Measurements from ENCODE around the gene LAT.
"Not testable (repeated sequence)": the region's sequence is repeated elsewhere in the genome, so short reads cannot be mapped to it uniquely, and the experiment has no call there.

Gene LAT

DNA sequence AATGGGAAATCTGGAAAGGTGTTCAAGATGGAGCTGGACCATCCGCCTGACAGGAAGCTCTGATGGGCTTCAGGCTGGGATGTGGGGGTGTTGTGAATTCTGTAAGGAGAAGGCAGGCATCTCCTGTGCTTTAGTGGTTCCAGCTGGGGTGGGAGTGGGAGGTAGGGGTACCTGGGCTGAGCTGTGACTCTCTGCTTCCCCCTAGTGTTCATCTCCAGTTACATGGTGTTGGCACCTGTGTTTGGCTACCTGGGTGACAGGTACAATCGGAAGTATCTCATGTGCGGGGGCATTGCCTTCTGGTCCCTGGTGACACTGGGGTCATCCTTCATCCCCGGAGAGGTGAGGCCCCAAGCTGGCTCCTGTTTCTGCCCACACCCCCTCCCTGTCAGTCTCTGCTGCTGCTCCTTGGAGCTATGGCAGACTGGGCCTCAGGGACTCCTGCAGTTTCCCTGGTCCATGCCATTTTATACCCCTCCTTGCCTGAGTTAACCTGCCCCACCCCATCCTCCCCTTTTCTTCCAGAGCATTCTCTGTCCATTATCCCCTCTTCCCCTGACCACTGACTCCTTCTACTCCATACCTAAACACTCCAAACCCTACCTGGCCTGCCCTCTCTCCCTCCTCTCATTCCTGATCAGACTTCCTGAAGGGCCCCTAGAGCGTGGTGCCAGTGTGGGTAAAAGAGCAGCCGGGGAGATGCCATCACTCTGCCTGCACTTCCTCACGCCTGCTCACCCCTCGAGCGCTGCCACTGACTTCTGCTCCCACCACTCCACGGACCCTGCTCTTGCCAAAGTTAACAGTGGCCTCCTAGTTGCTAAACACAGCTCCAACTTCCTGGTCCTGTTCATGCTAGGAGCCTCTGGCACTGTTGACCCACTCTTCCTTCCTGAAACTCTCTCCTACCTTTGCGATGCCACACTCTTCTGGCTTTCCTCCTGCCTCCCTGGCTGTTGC lies 6.9 kb upstream of the LAT start:
- no peak for DNase-seq

DNA sequence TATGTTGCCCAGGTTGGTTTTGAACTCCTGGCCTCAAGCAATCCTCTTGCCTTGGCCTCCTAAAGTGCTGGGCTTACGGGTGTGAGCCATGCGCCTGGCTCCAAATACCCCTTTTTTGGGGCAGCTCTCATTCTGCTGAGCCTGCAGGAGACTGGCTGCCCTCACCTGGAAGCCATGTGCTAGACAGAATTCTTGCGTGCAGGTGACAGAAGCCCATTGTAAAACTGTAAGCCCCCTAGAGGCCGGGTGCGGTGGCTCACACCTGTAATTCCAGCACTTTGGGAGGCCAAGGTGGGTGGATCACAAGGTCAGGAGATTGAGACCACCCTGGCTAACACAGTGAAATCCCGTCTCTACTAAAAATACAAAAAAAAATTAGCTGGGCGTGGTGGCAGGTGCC lies 4.5 kb upstream of the LAT start:
- not testable (repeated sequence) for DNase-seq

DNA sequence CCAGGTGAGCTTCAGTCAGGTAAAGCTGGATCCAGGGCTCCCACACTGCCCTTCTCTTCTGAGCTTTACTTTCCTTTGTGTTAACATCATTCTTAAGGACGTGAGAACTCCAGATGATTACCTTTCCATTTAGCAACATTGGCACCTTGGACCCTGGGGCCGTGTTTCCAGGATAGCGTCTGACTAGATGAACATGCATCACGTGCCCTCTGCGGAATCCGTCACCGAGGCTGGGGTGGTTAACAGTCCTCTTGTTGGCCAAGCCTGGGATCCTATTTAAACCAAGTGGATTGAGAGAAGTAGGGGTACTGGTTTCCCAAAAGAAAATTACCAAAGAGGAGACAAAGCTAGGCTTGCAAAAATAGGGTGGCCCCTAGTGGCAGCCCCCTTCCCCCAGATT lies 3.9 kb upstream of the LAT start:
- DNase-seq, result no peak

DNA sequence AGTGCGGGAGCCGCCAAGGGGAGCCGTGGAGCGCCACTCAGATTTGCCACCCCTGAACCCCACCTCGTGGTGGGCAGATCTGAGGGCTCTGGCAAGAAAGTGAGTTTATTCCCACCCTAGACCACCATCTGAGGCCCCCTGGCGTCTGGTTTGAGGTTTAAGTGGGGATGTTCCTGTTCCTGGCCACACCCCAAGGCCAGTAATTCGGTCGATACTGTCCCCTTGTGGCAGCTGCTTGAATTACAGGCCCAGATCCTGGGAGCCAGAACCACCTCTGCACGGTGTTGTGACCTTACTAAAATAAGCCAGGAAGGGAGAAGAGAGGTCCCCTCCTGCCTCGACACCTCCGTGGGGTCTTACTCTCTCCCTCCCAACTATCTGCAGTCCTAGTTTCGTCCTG lies 3.3 kb upstream of the LAT start:
- DNase-seq, result no peak

DNA sequence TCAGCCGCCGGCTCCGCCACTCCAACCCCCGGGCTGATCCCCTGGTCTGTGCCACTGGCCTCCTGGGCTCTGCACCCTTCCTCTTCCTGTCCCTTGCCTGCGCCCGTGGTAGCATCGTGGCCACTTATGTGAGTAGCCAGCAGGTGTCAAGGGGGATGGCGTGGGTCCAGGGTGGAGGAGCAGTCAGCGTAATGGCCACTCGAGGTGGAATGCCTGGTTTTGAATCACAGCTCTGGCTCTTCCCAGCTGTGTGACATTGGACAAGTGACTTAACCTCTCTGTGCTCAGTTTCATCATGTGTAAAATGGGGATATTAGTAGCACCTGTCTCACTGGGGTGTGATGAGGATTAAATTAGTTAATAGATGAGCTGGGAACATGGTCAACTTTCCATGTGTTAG lies 2.4 kb upstream of the LAT start:
- no peak for DNase-seq

DNA sequence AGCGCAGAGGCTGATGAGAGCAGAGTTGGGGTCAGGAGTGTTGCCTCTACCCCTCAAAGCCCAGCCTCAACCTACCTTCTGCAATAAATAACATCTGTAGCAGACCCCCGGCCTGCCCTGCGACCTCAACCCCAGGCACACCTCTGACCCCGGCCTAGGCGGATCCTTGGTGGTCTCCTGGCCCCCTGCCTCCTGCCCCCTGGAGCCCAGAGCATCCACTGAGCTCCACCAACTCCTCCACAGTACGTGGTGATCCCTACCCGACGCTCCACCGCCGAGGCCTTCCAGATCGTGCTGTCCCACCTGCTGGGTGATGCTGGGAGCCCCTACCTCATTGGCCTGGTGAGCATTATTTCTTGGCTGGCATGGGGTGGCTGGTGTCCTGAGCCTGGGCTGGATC lies 1.9 kb upstream of the LAT start:
- no peak for DNase-seq

DNA sequence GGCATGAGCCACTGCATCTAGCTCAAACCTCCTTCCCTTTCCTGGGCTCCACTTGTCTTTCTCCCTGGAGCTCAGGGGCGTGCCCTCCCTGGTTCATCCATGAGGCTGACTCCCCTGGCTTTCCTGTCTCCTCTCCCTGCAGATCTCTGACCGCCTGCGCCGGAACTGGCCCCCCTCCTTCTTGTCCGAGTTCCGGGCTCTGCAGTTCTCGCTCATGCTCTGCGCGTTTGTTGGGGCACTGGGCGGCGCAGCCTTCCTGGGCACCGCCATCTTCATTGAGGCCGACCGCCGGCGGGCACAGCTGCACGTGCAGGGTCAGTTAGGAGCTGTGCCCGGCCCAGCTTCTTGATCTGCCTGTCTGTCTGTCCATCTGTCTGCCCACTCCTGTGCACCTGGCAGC lies 1.2 kb upstream of the LAT start:
- no peak for DNase-seq

DNA sequence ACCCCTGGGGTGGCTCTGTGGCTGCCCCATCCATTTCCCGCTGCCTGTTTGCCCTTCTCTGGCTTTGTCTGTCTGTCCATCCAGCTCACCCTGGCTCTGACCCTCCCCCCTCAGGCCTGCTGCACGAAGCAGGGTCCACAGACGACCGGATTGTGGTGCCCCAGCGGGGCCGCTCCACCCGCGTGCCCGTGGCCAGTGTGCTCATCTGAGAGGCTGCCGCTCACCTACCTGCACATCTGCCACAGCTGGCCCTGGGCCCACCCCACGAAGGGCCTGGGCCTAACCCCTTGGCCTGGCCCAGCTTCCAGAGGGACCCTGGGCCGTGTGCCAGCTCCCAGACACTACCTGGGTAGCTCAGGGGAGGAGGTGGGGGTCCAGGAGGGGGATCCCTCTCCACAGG lies 761 bp upstream of the LAT start:
- no peak for DNase-seq

DNA sequence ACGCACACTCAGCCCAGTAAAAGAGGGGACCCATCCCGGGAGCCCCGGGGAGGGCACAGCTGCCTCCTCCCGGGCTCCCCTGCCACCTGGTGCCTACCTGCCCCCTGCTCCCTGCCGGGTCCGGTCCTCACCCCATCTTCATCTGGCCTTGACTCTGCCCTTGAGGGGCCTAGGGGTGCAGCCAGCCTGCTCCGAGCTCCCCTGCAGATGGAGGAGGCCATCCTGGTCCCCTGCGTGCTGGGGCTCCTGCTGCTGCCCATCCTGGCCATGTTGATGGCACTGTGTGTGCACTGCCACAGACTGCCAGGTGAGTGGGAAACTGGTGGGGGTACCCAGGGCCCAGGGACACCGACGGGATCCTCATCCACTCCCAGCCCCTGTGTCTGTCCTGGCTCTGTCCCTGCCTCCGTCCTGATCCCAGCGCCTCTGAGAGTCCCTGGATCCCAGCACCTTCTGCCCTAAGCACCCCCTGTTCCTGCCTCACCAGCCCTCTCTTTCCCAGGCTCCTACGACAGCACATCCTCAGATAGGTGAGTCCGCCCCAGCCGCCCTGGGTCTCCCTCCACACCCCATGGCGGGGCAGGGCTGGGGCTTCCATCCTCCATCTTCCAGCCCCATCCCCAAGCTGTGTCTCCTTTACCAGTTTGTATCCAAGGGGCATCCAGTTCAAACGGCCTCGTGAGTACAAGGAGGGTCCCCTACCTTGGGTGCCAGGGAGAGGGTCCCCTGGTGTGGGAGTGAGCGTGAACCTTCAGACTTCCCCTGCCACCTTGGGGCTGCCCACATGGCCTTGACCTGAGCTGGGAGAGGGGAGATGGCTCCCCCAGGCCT lies 574 bp downstream of the LAT start:
- no peak for DNase-seq

DNA sequence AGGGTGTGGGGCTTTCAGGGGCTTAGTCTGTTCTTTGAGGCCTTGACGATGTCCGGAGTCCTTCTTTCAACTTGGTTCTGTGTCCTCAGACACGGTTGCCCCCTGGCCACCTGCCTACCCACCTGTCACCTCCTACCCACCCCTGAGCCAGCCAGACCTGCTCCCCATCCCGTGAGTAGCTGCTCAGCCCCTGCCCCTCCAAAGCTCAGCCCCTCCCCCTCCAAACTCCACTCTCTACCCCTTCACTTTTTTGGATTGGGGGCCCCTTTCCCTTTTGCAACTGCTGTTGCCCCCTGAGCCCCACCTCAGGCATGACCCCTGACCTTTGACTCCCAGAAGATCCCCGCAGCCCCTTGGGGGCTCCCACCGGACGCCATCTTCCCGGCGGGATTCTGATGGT lies 1.2 kb downstream of the LAT start:
- DNase-seq, result no peak

DNA sequence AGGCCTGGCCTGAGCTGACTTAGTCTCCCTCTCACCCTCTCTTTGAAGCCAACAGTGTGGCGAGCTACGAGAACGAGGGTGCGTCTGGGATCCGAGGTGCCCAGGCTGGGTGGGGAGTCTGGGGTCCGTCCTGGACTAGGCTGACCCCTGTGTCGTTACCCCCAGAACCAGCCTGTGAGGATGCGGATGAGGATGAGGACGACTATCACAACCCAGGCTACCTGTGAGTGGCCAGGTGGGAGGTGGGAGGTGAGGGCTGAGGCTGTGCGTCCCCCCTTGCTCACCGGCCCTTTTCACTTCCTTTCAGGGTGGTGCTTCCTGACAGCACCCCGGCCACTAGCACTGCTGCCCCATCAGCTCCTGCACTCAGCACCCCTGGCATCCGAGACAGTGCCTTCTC lies 1.6 kb downstream of the LAT start:
- DNase-seq, result no peak

DNA sequence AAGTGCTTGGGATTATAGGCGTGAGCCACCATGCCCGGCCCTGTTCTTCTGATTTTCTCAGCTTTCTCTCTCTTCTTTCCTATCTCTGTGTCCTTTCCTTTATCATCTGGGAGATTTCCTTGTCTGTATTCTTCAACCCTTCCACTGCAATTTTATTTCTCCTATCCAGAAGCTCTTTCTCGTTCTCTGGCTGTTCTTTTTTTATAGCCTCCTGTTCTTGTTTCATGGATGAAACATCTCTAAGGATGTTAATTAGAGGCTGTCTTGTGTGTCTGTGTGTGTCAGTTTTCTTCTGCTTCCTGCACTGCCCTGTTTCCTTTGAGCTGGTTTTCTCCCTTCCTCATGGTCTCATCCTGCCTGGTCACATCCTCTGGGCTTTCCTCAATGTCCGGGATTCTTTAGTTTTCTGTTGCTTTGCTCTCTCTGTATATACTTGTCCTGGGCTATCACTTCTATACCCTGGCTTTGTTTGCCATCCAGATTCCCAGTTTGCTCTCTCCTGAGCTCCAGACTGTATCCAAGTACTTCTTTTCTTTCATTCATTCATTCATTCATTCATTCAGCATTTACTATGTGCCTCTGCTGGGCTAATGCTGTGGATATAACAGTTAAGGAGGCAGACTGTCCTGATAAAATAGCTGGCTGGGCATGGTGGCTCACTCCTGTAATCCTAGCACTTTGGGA lies 2.5 kb downstream of the LAT start:
- no peak for DNase-seq

DNA sequence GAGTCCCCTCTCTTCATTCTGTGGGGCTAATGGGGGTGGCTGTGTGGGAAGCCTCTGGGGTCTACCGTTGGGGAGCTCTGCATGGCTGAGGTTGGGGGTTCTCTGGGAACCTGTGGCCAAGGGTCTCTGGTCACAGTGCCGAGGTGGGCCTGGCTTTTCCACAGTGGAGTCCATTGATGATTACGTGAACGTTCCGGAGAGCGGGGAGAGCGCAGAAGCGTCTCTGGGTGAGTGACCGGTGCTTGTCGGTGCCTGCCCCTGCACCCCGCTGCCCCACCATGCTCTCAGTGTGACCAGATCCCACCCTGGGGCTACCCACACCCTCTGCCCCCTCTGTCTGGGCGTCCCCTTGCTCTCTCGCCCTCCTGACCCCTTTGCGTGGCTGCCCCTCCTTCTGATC lies 4.5 kb downstream of the LAT start:
- DNase-seq, result no peak

DNA sequence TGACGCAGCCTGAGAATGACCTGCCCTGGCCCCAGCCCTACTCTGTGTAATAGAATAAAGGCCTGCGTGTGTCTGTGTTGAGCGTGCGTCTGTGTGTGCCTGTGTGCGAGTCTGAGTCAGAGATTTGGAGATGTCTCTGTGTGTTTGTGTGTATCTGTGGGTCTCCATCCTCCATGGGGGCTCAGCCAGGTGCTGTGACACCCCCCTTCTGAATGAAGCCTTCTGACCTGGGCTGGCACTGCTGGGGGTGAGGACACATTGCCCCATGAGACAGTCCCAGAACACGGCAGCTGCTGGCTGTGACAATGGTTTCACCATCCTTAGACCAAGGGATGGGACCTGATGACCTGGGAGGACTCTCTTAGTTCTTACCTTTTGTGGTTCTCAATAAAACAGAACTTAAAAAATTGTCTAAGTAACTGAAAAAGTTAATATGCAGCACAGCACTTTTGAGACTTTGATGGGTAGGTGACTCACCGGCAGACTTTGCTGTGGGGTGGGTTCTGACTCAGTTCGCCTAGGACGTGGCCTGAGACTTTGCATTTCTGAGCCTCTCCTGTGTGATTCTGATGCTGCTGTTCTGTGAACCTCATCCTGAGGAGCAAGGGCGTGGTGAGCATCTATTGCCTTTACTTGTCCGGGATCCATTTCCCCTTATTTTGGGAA lies 5.7 kb downstream of the LAT start:
- DNase-seq, result no peak

DNA sequence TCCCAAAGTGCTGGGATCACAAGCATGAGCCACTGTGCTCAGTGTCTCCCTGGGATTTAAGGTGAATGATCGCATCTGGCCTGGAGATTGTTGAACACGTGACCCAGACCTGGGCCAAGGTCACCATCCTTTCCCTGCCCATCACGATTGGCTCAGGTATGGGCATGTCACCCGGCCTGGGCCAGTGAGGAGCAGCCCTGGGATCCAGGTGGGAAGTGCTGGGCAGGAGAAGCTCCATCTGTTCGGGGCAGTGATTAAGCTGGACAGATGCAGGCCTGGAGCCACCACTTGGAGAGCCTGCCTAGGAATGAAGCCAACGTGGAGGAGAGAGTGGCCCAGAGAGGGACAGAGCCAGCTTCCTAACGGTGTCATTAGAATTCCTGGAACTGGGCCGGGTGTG lies 6.8 kb downstream of the LAT start:
- no peak for DNase-seq

DNA sequence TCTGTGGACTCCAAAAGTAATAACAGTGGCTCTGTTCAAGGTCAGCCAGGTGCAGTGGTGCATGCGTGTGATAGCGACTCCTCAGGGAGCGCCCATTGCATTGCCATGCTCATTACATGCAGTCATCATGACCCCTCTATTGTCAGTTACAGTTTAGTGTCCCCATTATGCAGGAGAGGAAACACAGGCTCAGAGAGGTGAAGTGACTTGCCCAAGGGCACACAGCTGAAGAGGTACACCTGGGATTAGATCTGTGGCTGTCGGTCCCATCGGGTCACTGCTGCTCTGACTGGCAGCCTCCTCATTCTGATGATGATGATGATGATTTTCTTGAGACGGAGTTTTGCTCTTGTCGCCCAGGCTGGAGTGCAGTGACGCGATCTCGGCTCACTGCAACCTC lies 7.6 kb downstream of the LAT start:
- no peak for DNase-seq

DNA sequence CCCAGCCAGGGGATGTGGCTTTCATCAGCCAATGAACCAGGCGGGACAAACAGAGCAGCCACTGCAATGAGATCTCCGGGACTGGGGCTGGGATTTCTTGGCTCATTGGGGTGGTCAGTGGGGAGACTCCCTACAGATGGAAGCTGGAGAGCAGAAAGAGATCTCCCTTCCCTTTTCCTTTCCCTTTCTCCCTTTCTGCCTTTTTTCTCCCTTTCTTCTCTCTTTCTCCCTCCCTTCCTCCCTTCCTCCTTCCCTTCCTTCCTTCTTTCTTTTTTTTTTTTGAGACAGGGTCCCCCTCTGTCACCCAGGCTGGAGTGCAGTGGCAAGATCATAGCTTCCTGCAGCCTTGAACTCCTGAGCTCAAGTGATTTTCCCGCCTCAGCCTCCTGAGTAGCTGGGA lies 14.0 kb downstream of the LAT start:
- no peak for DNase-seq

DNA sequence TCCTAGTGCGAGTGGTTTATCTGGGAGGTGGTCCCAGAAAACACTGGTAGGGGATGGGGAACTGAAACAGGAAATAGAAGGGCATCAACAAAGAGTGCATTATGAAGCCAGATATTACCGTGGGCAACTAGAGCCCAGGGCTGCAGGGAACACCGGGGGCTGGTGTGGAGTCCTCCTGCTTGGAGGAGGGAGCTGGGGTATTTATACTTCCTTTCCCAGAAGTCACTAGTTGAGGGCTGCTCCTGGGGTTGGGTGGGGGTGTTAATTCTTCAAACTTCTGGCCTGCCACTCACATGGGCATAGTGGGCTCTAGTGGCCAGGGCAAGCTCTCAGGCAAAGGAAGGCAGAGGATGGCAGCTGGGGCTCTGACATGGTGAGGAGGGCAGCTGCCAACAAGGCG lies 14.7 kb downstream of the LAT start:
- no peak for DNase-seq

DNA sequence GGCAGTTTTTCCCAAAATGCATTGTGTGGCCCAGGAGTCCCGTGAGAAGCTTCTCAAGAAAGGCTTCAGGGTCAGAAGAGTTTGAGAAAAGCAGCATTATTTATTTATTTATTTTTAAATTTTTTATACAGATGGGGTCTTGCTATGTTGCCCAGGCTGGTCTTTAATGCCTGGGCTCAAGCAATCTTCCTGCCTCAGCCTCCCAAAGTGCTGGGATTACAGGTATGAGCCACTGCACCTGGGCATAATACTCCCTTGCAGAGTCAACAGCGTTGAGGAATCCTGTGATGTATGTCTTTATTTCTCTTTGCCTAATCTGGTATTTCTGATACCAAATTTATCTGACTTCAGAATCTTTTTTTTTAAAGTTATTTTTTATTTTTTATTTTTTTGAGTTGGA lies 15.2 kb downstream of the LAT start:
- no peak for DNase-seq

DNA sequence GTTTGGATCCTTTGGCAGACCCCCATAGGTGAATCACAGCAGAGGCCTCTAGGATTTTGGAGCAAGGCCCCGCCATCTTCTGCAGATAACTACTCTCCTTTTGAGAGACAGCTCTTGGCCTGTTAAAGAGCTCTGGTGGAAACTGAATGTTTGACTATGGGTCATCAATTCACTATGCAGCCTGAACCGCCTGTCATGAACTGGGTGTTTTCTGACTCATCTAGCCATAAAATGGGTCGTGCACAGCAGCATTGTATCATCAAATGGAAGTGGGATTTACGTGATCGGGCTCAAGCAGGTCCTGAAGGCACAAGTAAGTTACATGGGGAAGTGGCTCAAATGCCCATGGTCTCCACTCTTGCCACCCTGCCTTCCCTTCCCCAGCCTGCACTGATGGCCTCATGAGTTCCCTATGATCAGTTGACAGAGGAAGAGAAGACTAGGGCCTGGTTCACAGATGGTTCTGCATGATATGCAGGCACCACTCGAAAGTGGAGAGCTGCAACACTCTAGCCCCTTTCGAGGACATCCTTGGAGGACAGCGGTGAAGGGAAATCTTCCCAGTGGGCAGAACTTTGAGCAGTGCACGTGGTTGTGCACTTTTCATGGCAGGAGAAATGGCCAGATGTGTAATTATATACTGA lies 19.8 kb downstream of the LAT start:
- DNase-seq, result not testable (repeated sequence)

DNA sequence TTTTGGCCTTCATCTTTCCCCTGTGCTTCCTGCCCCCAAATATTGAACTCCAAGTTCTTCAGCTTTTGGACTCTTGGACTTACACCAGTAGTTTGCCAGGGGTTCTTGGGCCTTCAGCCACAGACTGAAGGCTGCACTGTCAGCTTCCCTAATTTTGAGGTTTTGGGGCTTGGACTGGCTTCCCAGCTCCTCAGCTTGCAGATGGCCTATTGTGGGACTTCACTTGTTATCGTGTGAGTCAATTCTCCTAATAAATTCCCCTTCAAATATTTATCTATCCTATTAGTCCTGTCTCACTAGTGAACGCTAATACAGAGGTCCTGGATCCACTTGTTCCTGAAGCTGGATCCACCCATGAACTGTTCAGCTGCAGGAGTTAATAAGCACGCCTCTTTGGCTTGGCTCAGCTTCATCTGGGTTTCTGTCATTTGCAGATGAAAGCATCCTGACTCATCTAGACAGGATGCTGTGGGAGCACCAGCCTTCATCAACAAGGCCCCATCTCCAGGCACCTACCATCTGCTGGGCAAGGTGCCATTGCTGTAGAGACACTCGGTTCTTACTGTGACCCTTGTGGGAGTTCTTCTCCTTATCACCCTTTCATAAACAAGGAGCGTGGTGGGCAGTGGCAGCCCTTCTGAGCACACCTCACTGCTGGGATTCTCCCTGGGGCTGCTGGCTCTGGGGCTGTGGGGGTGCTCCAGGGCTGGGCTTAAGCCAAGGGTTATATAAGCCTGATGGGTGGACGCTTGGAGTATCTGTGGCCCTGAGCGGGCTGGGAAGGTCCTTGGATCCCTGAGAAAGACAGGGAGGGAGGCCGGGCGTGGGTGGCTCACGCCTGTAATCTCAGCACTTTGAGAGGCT lies 23.1 kb downstream of the LAT start:
- no peak for DNase-seq

Data from C1 segment of cervical spinal cord (tissue), 14 donors.